CD1c-positive myeloid dendritic cell (primary cell): ENCODE data around the gene ITPA.
"Not testable (repeated sequence)": the region's sequence is repeated elsewhere in the genome, so short reads cannot be mapped to it uniquely, and the experiment has no call there.

ENCODE experiments used
- DNase-seq: peaks from one replicate; pipeline ENCODE4 v3.0.0-alpha.2; 2016; ENCODE audit errors: extremely low spot score

The ITPA gene

DNA sequence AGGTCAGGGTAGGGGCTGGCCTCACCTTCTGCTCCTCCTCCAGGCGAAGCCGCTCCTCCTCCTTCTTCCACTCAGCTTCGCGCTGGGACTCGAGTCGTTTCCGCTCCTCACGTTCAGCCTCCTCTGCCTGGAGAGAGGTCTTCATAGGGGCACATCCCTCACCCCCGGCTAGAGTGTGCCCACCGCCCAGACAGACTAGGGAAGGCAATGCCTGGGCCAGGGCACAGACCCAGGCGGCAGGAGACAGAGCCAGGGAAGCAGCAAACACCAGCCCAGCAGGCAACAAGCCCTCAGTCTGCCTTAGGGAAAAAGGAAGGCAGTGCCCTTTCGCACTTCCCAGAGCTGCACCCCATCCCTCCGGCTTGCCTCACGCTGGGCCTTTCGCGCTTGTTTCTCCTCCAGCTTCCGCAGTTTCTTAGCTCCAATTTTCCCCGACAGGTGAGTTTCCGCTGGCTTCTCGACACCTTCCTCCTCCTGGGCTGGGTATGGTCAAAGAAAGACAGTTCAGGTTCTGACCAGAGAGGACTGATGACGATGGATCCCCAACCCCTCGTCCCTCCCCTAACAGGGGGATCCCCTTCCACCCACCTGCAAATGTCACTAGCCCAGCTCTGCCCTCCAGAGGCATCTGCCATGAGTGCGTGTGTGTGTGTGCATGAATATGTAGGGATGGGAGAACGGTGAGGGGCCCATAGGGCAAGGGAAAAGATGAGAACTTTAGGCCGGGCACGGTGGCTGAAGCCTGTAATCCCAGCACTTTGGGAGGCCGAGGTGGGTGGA lies 9.1 kb upstream of the ITPA start:
- DNase-seq: no peak

- no peak for DNase-seq
Observed at GRCh38 chr20:3202965-3203314, 6.4 kb upstream of the ITPA start.

- no peak for DNase-seq
Observed at GRCh38 chr20:3203315-3204123, 5.8 kb upstream of the ITPA start.

GRCh38 chr20:3204124-3204794 lies 5.0 kb upstream of the ITPA start, which contains the start of gene DDRGK1:
TSS of gene DDRGK1 (minus strand) at chr20:3204682. CDS start at chr20:3204627, 55 bp downstream.
- DNase-seq: peak; percentile 92

DNA sequence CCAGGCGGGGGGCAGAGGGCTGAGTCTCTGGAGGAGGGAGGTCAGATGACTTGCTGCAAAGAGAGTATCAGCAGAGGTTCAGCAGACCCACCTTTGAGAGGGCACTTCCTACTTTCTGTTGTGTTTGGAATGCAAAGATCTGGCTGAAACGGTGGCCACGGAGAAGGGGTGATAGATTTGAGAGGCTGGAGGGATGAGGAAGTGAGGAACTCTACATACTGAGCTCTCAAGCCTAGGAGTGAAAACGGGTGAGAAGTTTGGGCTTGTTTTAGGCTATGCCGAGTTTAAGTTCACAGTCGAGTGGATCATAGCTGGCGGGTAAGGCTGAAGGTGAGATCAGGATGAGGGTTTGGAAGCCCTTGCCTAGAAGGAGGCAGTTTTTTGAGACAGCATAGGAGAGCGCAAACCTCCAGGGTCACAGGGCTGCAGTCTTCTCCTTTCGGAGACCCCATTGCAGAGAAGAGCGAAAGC lies 477 bp upstream of the ITPA start:
- DNase-seq: peak; percentile 20

DNA sequence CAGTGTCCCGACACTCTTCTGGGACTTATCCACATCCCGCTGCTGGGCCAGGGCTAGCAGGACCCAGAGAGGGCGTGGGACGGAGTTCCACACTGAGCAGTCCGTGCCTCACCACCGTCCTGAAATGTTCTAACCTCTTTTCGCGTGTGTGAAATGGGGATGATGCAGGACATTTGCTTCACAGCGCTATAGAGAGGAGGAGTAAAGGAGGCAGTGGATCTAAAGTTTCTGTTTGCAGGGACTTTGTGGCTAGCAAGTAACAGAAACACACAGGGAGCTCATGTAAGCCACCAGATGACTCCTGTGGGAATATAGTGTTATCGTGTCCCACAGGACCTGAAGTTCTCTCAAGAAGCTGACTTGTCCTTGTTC lies 634 bp downstream of the ITPA start:
- DNase-seq: peak; percentile 31

DNA sequence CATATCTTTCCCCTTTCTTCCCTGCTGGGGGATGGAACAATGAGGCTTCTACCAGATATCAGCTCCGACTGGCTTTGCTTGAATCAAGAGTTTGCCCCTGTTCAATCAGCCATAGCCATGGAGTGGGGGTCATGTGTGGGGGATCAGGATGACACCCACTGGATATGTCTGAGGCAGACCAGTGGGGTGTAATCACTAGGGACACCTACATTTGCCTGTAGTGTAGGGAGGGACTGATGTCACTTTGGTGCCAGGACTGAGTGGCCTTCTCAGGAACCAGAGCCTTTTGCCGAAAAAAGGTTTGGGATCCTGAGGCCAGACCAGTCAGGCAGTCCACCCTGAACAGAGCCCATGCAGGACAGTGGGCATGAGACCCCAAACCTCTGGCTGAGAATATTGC lies 1.0 kb downstream of the ITPA start:
- DNase-seq: no peak

DNA sequence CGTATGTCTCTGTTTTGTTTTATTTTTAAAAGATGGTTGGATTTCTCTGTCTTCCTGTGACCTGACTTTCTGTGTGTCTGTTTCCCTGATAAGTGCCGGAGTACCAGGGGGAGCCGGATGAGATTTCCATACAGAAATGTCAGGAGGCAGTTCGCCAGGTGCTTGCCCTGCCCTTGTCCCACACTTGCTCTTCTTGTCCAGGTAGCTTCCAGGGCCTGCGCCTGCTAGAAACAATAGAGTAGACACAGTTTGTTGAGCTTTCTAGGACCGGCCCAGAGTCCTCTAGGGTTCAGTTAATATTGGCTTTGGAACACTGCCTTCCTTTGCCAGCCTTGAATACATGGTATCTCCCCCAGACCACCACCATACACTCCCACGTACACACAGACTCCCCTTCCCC lies 3.9 kb downstream of the ITPA start:
- no peak for DNase-seq

- DNase-seq: not testable (repeated sequence)
Observed at GRCh38 chr20:3215359-3215917, 6.1 kb downstream of the ITPA start.

- DNase-seq: peak; percentile 62
Observed at GRCh38 chr20:3218307-3218988, 9.2 kb downstream of the ITPA start.

GRCh38 chr20:3221398-3222226 lies 12.3 kb downstream of the ITPA start:
- no peak for DNase-seq

- DNase-seq: no peak
Observed at GRCh38 chr20:3222635-3223600, 13.6 kb downstream of the ITPA start.

GRCh38 chr20:3223651-3223993 lies 14.3 kb downstream of the ITPA start:
- no peak for DNase-seq

- DNase-seq: no peak
Observed at GRCh38 chr20:3223994-3224680, 14.8 kb downstream of the ITPA start.

GRCh38 chr20:3224681-3225421 lies 15.6 kb downstream of the ITPA start:
- no peak for DNase-seq

GRCh38 chr20:3226093-3226492 lies 16.8 kb downstream of the ITPA start:
- no peak for DNase-seq

DNA sequence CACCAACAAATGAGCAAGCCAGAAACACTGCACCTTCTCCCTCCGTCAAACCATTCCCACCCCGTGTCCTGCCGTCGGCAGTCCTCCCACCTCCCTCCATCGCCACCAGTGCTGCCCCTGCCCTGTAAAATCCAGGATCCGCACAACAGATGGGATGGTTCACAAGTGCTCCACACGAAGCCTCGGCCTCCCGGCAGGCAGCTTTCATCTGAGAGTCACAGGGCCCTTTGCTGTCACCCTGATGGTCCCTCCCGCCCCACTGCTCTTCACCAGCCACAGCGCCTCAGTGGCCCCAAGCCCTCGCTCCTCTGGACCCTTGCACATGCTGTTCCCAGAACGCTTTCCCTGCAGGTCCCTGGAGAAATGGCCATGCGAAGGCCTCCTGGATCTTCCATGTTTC lies 17.6 kb downstream of the ITPA start:
- no peak for DNase-seq

DNA sequence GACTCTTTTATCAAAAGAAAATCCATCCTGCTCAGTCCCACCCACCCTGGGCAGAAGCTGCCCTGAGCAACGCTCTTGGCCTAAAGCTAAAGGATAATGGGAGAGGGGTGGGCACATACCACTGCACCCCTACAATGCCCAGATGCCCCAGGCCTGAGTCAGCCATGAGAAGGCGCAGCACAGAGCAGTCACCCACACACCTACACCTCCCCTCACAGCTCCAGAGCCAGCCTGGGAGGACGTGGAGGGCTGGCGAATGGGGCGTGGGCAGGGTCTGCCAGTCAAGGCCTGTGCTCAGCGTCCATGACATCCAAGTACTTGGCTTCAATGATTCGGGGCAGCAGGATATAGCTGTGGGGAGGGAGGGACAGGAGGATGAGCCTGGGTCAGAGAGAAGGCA lies 18.2 kb downstream of the ITPA start:
- no peak for DNase-seq
